ENCODE results near the gene SORCS2.

DNA sequence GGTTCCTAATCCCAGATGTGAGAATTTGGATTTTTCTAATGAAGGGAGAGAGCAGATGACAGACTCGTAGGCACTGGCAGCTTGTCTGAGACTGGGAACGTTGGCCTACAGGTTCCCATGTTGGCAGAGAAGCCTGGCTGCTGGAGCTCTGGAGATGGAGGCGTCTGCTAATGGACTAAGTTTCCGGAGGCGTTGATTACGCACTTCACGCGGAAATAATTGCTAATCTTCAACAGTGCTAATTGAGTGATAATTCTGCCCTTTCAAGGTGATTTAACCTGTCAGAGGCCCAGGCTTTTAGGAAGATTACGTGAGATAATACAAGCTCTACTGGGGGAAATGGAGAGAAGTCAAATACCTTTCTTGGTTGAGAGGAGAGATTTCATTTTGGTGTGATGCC is 165.0 kb downstream of the SORCS2 start:
- TF ChIP-seq, protein P1, sequence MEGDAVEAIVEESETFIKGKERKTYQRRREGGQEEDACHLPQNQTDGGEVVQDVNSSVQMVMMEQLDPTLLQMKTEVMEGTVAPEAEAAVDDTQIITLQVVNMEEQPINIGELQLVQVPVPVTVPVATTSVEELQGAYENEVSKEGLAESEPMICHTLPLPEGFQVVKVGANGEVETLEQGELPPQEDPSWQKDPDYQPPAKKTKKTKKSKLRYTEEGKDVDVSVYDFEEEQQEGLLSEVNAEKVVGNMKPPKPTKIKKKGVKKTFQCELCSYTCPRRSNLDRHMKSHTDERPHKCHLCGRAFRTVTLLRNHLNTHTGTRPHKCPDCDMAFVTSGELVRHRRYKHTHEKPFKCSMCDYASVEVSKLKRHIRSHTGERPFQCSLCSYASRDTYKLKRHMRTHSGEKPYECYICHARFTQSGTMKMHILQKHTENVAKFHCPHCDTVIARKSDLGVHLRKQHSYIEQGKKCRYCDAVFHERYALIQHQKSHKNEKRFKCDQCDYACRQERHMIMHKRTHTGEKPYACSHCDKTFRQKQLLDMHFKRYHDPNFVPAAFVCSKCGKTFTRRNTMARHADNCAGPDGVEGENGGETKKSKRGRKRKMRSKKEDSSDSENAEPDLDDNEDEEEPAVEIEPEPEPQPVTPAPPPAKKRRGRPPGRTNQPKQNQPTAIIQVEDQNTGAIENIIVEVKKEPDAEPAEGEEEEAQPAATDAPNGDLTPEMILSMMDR (IDR thresholded peaks at IDR 0.05): no peak
- no peak for TF ChIP-seq POLR2A (IDR thresholded peaks at IDR 0.05)

Measured in prostate gland (tissue), 2 donors.